Gastroesophageal sphincter (tissue), 4 donors: ENCODE measurements around the gene NBEA. TPM values are rescaled to one million over a fixed set of nuclear protein-coding genes. Genes with fewer than 3 reads are reported as not detected.

ENCODE experiments used
- ATAC-seq: fragments of 150-250 bp; one replicate; pipeline ENCODE4 v1.9.1; 2016; ENCODE audit warnings: mild to moderate bottlenecking, moderate library complexity
- H3K27ac ChIP-seq, 4 donors: fragments of 200-600 bp; sonication (generic) in 3 of 4; 1 replicate in 3 of 4; 2 replicates in 1 of 4; pipeline ENCODE4 v1.5.1; 2016 to 2019
- H3K27me3 ChIP-seq: fragments of 200-600 bp; sonication (generic); one replicate; pipeline ENCODE4 v1.5.1; 2019
- H3K36me3 ChIP-seq, 2 donors: fragments of 200-600 bp; sonication (generic); one replicate each; pipeline ENCODE4 v1.5.1; 2019; ENCODE audit warnings: control low read depth in 1 of 2
- H3K4me1 ChIP-seq, 3 donors: fragments of 200-600 bp; sonication (generic); 1 replicate in 2 of 3; 2 replicates in 1 of 3; pipeline ENCODE4 v1.5.1; 2016 to 2019; ENCODE audit warnings: control low read depth in 2 of 3
- H3K4me3 ChIP-seq, 2 donors: fragments of 200-600 bp; sonication (generic); one replicate each; pipeline ENCODE4 v1.5.1; 2019; ENCODE audit warnings: mild to moderate bottlenecking in 1 of 2, moderate library complexity in 1 of 2
- H3K9me3 ChIP-seq, 3 donors: fragments of 200-600 bp; sonication (generic); one replicate each; pipeline ENCODE4 v1.5.1; 2017 to 2019; ENCODE audit warnings: control low read depth in 2 of 3
- CTCF ChIP-seq, 4 experiments: fragments of 200-600 bp in 2 of 4; fragments of 450-650 bp in 2 of 4; sonication (generic) in 1 of 4; IDR thresholded peaks; one replicate each; pipeline ENCODE4 v1.5.1; 2017 to 2019; ENCODE audit warnings: antibody characterized with exemption in 4 of 4, mild to moderate bottlenecking in 2 of 4, moderate library complexity in 2 of 4
- EP300 ChIP-seq: sonication (generic); formaldehyde crosslinking; IDR thresholded peaks from one replicate; pipeline ENCODE4 v1.6.1; 2017; ENCODE audit warnings: antibody characterized with exemption, mild to moderate bottlenecking
- POLR2A ChIP-seq, 2 donors: fragments of 450-650 bp; IDR thresholded peaks; one replicate each; pipeline ENCODE4 v1.6.1; 2017; ENCODE audit warnings: antibody characterized with exemption in 2 of 2, mild to moderate bottlenecking in 2 of 2, moderate library complexity in 1 of 2
- POLR2AphosphoS5 ChIP-seq: sonication (generic); formaldehyde crosslinking; IDR thresholded peaks from one replicate; pipeline ENCODE4 v1.6.1; 2017; ENCODE audit warnings: antibody characterized with exemption
- WGBS, 2 donors: methylation state at CpG; one replicate each; pipeline ENCODE4 v1.1.5; 2018; ENCODE audit warnings: low coverage in 1 of 2; 5-methylcytosine and 5-hydroxymethylcytosine counted together
- total RNA-seq, 4 donors: library from RNA; depleted of rRNA; stranded (reverse); fragments of >200 nt; gene quantifications; one replicate each; pipeline ENCODE4 v1.1.0, GENCODE V29; 2016

NBEA gene
- total RNA-seq, 4 donors from 2014 or later = 24.8 to 52.1 (median 35.4) TPM

GRCh38 chr13:35349673-35350278, 407.7 kb downstream of the NBEA start:
- WGBS, 2 donors = 55 to 77% methylated on average over 4 to 5 of the region's 5 CpGs
- Histone ChIP-seq H3K36me3 (no peaks in the 10 kb centered on the region), H3K4me1 (peaks cover 0 to 10% (median 0%) of the 10 kb centered on the region in 3 donors), H3K4me3 (no peak overlapping the region), H3K27me3 (no peaks in the 10 kb centered on the region), H3K9me3 (no peaks in the 10 kb centered on the region), H3K27ac (no peak overlapping the region)
- TF ChIP-seq EP300 (no peak), POLR2A (IDR thresholded peaks at IDR 0.05) (no peak), CTCF (IDR thresholded peaks at IDR 0.05) (no peak), POLR2AphosphoS5 (no peak)
- no peak for ATAC-seq

- Histone ChIP-seq H3K36me3 (peaks cover 0 to 4% of the 10 kb centered on the region in 2 donors), H3K4me1 (peaks cover 0 to 8% (median 0%) of the 10 kb centered on the region in 3 donors), H3K27ac (no peak overlapping the region), H3K27me3 (no peaks in the 10 kb centered on the region), H3K9me3 (no peaks in the 10 kb centered on the region), H3K4me3 (no peak overlapping the region)
- no peak for TF ChIP-seq POLR2A (IDR thresholded peaks at IDR 0.05)
- no peak for TF ChIP-seq CTCF (IDR thresholded peaks at IDR 0.05)
- TF ChIP-seq EP300 = no peak
- TF ChIP-seq POLR2AphosphoS5 = no peak
- WGBS, 2 donors = 90 to 100% methylated on average over 2 of the region's 2 CpGs
- no peak for ATAC-seq
Observed at GRCh38 chr13:35354285-35354684, 412.2 kb downstream of the NBEA start.

GRCh38 chr13:35354882-35355281, 412.8 kb downstream of the NBEA start:
- ATAC-seq = no peak
- Histone ChIP-seq H3K4me3 (no peak overlapping the region), H3K4me1 (peaks cover 0 to 2% (median 0%) of the 10 kb centered on the region in 3 donors), H3K27me3 (no peaks in the 10 kb centered on the region), H3K9me3 (no peaks in the 10 kb centered on the region), H3K27ac (no peak overlapping the region), H3K36me3 (peaks cover 0 to 4% of the 10 kb centered on the region in 2 donors)
- TF ChIP-seq POLR2A (IDR thresholded peaks at IDR 0.05) = no peak
- TF ChIP-seq EP300 = no peak
- TF ChIP-seq POLR2AphosphoS5 = no peak
- TF ChIP-seq CTCF (IDR thresholded peaks at IDR 0.05) = no peak
- WGBS, 2 donors = 86 to 92% methylated on average over 1 of the region's 1 CpG

GRCh38 chr13:35356572-35356971, 414.5 kb downstream of the NBEA start:
- no peaks in the 10 kb centered on the region for H3K4me1 ChIP-seq
- 60 to 64% methylated on average over 2 of the region's 2 CpGs for WGBS, 2 donors
- no peak for TF ChIP-seq POLR2AphosphoS5
- no peak for TF ChIP-seq POLR2A (IDR thresholded peaks at IDR 0.05)
- no peak for TF ChIP-seq CTCF (IDR thresholded peaks at IDR 0.05)
- no peak for TF ChIP-seq EP300
- no peak overlapping the region for H3K27ac ChIP-seq
- ATAC-seq = no peak
- no peak overlapping the region for H3K4me3 ChIP-seq
- peaks cover 0 to 4% of the 10 kb centered on the region in 2 donors for H3K36me3 ChIP-seq
- H3K27me3 ChIP-seq = no peaks in the 10 kb centered on the region
- no peaks in the 10 kb centered on the region for H3K9me3 ChIP-seq

- ATAC-seq = no peak
- H3K4me1 ChIP-seq = no peaks in the 10 kb centered on the region
- H3K27me3 ChIP-seq = no peaks in the 10 kb centered on the region
- WGBS, 2 donors = 93% methylated on average over 1 of the region's 1 CpG; no CpG with 5 or more reads in 1 of the 2 donors
- H3K4me3 ChIP-seq = no peak overlapping the region
- H3K27ac ChIP-seq = no peak overlapping the region
- TF ChIP-seq POLR2AphosphoS5 (no peak), EP300 (no peak), POLR2A (IDR thresholded peaks at IDR 0.05) (no peak), CTCF (IDR thresholded peaks at IDR 0.05) (no peak)
- peaks cover 0 to 14% (median 0%) of the 10 kb centered on the region in 3 donors for H3K9me3 ChIP-seq
- H3K36me3 ChIP-seq = no peaks in the 10 kb centered on the region
Observed at GRCh38 chr13:35365883-35366282, 423.8 kb downstream of the NBEA start.
